Measurements from ENCODE around the gene KRCC1.
"Not testable (repeated sequence)": the region's sequence is repeated elsewhere in the genome, so short reads cannot be mapped to it uniquely, and the experiment has no call there.

KRCC1 gene

DNA sequence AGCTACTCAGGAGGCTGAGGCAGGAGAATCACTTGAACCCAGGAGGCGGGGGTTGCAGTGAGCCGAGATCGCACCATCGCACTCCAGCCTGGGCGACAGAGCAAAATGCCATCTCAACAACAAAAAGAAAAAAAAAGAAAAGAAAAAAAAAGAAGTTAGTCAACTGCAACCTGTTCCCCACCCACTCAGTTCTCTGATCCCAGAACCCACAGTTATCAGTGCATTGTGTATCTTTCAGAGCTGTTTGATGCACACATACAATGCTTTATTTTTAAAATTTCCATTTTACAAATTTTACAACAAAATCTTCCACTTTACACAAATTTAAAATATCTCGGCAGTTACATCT is 53.2 kb downstream of the KRCC1 start:
- DNase-seq (ENCODE audit: low read depth, low spot score), result no peak

DNA sequence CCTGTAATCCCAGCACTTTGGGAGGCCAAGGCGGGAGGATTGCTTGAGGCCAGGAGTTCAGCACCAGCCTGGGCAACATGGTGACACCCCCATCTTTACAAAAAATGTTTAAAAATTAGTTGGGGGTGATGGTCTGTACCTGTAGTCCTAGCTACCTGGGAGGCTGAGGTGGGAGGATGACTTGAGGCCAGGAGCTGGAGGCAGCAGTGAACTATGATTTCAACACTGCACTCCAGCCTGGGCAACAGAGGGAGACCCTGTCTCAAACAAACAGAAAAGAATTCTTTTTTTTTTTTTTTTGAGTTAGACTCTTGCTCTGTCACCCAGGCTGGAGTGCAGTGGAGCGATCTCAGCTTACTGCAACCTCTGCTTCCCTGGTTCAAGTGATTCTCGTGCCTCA is 55.1 kb downstream of the KRCC1 start:
- not testable (repeated sequence) for DNase-seq (ENCODE audit: low read depth, low spot score)

DNA sequence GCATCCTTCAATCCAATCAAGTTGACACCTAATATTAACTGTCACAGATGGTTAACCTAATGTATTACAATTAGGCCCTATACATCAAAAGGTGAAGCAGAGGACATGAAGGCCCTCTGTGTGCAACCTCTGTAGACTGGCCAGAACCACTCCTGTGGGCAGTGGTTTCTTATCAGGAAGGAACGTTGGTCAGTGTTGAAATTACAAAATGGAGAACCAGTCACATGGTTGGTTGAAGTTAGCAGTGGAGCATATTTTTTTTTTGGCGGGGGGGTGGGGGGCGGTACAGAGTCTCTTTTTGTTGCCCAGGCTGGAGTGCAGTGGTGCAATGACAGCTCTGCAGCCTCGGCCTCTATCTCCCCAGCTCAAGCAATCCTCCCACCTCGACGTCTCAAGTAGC is 59.0 kb downstream of the KRCC1 start:
- no peak for DNase-seq (ENCODE audit: low read depth, low spot score)

DNA sequence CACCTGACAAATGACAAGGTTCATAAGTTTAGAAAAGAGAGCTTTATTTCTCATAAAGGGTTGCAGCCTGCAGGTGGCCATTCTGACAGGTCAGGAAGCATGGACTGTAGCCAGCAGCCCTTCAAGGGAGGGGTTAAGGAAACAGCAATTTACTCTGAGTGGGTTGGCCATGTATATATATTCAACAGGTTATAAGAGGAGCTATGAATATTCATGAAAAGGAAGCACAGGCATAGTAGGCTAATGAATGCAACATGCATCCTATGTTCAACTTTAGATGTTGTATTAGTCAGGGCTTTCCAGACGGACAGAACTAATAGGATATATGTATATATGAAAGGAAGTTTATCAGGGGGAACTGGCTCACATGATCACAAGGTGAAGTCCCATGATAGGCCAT is 59.8 kb downstream of the KRCC1 start:
- DNase-seq (ENCODE audit: low read depth, low spot score), result no peak

DNA sequence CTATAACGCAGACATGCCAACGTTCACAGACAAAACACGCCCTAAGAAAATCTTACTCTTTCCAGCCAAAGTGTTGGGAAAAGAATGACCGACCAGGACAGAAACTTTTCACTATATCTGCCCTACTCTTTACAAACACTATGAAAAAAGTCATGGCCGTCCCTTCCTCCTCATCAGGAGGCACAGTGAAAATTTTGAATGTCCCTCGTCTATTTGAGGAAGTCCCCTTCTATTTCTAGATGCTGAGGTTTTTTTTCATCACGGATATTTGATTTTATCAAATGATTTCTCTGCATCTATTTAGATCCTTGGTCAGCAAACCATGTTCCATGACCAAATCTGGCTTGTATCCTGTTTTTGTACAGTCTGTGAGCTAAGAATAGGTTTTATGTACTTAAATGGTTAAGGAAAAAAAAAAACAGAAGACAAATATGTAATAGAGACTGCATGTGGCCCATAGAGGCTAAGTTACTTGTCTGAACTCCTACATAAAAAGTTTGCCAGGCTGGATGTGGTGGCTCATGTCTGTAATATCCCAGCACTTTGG is 61.2 kb downstream of the KRCC1 start:
- DNase-seq (ENCODE audit: low read depth, low spot score), result not testable (repeated sequence)

DNA sequence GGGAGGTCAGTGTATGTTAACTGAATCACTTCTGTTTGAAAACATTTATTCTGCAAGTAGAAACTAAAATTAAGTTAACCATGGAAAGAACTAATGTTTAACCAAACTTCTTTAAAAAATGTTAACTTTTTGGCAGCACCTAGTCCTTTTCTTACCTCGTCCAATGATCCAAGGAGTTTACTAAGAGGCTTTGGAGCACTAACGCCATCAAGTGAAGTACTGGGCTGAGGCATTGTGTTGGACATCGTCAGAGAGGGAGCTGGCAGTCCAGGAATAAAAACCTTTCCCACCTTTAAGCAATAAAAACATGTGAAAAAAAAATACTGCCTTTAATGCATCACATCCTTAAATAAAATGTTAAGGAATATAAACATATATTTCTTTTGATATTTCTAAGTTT is 63.0 kb downstream of the KRCC1 start:
- not testable (repeated sequence) for DNase-seq (ENCODE audit: low read depth, low spot score)

DNA sequence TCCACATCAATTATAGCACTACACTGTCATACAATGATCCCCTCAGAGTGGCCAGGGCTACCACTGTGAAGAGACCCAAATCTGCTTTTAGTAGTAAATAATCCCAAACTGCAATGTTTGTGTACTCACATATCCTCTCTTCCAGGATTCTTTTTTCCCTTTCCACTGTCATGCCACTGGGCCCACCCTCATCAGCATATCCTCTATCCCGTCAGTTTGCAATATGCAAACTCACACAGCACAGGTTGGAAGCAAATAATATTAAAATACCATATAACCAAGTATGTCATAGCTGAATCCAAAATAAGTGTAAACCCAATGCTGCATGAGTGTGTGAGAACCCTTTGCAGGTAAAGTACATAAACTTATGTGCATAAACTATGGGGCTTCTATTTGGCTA is 68.1 kb downstream of the KRCC1 start:
- DNase-seq (ENCODE audit: low read depth, low spot score), result not testable (repeated sequence)

DNA sequence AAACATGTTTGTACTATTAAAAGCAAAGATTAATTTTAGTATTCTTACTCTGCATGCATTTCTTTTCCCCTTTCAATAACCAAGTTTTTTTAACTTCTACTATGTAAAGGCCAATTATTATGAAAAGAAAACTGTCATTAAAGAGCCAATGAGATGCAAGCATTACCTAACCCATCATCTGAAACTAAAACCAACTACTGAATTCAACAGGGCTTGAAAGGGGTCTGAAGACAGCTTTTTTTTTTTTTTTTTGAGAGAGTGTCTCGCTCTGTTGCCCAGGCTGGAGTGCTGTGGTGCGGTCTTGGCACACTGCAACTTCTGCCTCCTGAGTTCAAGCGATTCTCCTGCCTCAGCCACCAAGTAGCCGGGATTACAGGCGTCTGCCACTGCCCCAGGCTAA is 69.7 kb downstream of the KRCC1 start:
- DNase-seq (ENCODE audit: low read depth, low spot score), result not testable (repeated sequence)

DNA sequence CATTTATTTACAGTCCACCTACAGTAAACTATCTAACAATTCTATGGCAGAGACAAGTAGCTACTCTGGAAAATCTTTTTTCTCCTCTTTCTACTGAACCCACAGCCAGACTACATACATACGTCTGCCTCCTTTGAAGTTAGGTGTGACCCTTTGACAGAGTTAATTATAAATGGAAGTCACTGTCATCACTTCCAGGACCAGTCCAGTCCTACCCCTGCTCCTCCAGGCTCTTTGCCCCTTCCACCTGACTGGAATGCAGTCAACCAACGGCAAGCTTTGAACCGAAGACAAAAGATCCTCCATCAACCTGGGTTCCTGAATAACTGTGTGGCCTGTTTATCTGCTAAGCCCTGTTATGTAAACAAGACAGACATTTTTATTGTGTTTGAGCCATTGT is 74.4 kb downstream of the KRCC1 start:
- DNase-seq (ENCODE audit: low read depth, low spot score), result not testable (repeated sequence)

All from smooth muscle cell of the brain vasculature (primary cell).